Activated T-cell treated with anti-CD3 and anti-CD28 coated beads, Interleukin-2, amount 50 U/mL, for 4 hours (primary cell): ENCODE measurements around the gene DSCAML1. TPM values are rescaled to one million over a fixed set of nuclear protein-coding genes. Genes with fewer than 3 reads are reported as not detected.

Experiments used
- ATAC-seq, 2 donors: fragments of 200-7000 bp; cut with Tn5 transposase; one replicate each; pipeline ENCODE4 v1.10.0; 2021
- DNase-seq: peaks from one replicate; pipeline ENCODE4 v3.0.0-alpha.2; 2020
- H3K27me3 Mint-ChIP-seq: one replicate; pipeline ENCODE4 v1.8.0; 2021; ENCODE audit warnings: low read depth, mixed read lengths
- H3K36me3 Mint-ChIP-seq: one replicate; pipeline ENCODE4 v1.8.0; 2022; ENCODE audit warnings: mixed read lengths; ENCODE audit not compliant: insufficient read depth
- H3K4me1 Mint-ChIP-seq: one replicate; pipeline ENCODE4 v1.8.0; 2021; ENCODE audit warnings: low read depth, mixed read lengths
- H3K4me3 Mint-ChIP-seq: one replicate; pipeline ENCODE4 v1.8.0; 2021; ENCODE audit warnings: mild to moderate bottlenecking, moderate library complexity, mixed read lengths
- H3K9me3 Mint-ChIP-seq: one replicate; pipeline ENCODE4 v1.8.0; 2021; ENCODE audit warnings: mixed read lengths
- total RNA-seq, 3 donors: library from RNA; stranded (reverse); gene quantifications; one replicate each; pipeline ENCODE4 v1.2.1, GENCODE V29; 2021

Gene DSCAML1
- total RNA-seq, 3 donors from 2014 or later, result not detected

GRCh38 chr11:117600234-117600783, 196.7 kb downstream of the DSCAML1 start:
- H3K4me3 Mint-ChIP-seq, result no peak overlapping the region
- no peak for DNase-seq
- H3K27me3 Mint-ChIP-seq, result peaks cover 30% of the 10 kb centered on the region

DNA sequence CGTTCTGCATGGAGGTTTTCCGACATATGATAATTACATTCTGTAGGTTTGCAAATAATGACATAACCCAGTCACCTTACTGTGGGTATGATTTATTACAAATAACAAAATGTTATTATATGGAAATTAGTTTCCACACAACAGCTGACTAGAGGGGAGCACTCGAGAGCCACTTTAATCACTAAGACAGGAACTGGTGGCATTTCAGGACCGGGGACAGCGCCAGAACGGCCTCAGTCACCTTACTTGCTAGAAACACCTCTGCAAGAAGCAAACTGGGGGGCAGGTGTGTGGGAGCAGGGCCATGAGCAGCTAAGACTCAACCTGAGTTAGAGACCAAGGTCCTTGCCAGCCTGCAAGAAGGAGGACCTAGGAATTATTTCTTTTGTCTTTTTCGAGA, 199.9 kb downstream of the DSCAML1 start:
- no peaks in the 10 kb centered on the region for H3K9me3 Mint-ChIP-seq
- H3K4me1 Mint-ChIP-seq, result no peaks in the 10 kb centered on the region
- H3K36me3 Mint-ChIP-seq, result no peaks in the 10 kb centered on the region
- H3K4me3 Mint-ChIP-seq, result no peak overlapping the region
- ATAC-seq (no peak), DNase-seq (no peak)
- peaks cover 34% of the 10 kb centered on the region for H3K27me3 Mint-ChIP-seq

More at GRCh38 chr11:117600234-117600783, 196.7 kb downstream of the DSCAML1 start:
- no peak for ATAC-seq
- Mint-ChIP-seq H3K9me3 (no peaks in the 10 kb centered on the region), H3K4me1 (no peaks in the 10 kb centered on the region), H3K36me3 (no peaks in the 10 kb centered on the region)

DNA sequence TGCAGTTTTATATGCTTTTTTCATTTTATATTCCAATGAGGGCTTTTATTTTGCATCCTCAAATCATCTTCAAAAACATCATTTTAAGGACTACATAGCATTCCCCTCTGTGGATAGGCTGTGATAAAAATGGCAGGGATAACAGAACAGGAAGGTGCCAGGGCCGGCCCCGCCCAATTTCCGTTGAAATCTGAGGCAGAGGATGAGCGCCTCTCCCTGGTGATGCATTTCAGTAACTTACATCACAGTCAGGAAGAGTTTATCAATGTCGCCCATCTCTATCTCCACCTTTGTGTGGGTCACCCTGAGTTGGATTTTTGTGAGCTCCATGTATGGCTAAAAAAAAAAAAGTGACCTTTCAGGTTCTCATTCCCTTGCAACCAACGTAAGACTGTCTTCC, 201.6 kb downstream of the DSCAML1 start:
- no peak for ATAC-seq
- no peak overlapping the region for H3K4me3 Mint-ChIP-seq
- no peak for DNase-seq
- peaks cover 28% of the 10 kb centered on the region for H3K27me3 Mint-ChIP-seq
- H3K36me3 Mint-ChIP-seq, result no peaks in the 10 kb centered on the region
- H3K4me1 Mint-ChIP-seq, result no peaks in the 10 kb centered on the region
- H3K9me3 Mint-ChIP-seq, result no peaks in the 10 kb centered on the region

- ATAC-seq, result no peak
- Mint-ChIP-seq H3K36me3 (no peaks in the 10 kb centered on the region), H3K9me3 (no peaks in the 10 kb centered on the region)
These were observed 202.3 kb downstream of the DSCAML1 start for GRCh38 chr11:117594721-117595120.

DNA sequence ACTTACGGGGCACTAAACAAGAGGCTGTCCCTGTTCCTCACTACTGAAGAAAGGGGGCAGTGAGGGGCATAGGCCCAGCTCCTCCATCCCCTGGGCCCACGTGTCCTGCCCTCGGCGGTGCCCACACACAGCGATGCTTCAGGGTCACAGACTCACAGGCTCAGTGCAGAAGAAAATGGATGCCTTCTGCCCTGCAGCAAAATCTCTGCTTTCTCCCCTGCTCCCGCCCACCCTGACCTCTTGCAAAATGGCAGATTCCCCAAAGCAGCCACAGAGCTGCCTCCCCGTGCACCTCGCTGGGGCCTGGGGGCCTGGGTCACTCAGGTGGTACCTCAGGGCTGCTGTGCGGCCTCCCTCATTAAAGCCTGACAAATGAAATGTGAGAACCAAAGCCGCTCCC, 204.0 kb downstream of the DSCAML1 start:
- Mint-ChIP-seq H3K9me3 (no peaks in the 10 kb centered on the region), H3K4me1 (no peaks in the 10 kb centered on the region), H3K36me3 (no peaks in the 10 kb centered on the region), H3K27me3 (peaks cover 18% of the 10 kb centered on the region), H3K4me3 (no peak overlapping the region)
- DNase-seq, result no peak
- no peak for ATAC-seq

More at GRCh38 chr11:117594721-117595120, 202.3 kb downstream of the DSCAML1 start:
- Mint-ChIP-seq H3K27me3 (peaks cover 22% of the 10 kb centered on the region), H3K4me1 (no peaks in the 10 kb centered on the region), H3K4me3 (no peak overlapping the region)
- DNase-seq, result no peak

DNA sequence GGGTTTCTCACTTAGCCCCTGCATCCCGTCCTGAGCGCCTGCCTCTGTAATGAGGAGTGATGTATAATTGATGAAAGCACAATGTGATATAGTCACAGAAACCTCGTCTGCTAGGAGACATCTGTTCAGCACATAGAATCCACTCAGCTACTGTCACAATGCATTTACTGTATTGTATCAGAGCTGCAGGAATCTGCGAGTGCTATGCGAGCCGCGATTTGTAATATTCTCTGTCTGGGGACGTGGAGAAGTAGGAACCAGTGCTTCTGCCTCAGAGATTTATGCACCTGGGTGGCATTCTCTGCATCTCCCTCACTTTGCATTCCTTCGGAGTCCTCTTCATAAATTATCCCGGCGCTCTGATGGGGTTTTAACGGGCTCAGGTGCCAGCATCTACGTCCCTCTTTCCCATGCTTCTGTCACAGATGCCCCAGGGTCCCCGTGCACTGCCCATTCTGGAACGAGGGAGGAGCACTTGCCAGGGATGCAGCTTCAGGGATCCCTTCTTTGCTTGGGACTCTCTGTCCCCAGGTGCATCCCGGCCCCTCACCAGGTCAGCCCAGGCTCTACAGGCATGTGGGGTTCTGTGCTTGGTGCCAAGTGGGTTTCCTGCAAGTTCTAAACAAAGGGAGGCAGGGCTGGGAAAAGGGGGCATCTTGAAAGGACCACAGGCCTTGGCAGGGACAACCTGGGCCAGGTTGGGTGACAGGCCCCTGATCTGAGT, 205.5 kb downstream of the DSCAML1 start:
- Mint-ChIP-seq H3K36me3 (no peaks in the 10 kb centered on the region), H3K9me3 (no peaks in the 10 kb centered on the region), H3K4me1 (no peaks in the 10 kb centered on the region), H3K4me3 (no peak overlapping the region), H3K27me3 (peaks cover 15% of the 10 kb centered on the region)
- no peak for ATAC-seq
- no peak for DNase-seq

DNA sequence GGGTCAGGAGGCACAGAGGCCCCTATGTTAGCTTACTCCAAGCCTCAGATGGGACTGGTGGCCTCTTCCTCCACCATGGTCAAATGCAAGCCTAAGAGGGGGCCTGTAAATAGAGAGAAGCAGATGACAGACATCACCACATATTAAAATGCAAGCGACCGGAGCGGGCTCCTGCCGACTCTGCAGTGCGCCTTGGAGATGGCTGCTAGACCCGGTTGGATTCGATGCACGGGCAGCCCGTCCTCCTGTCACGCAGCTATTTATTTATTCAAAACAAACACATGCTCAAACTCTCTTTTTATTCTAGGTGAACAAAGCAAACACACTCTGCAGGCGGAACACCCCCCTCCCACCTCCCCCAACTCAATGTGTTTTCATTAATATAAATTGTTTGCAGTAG, 208.0 kb downstream of the DSCAML1 start:
- H3K4me1 Mint-ChIP-seq, result no peaks in the 10 kb centered on the region
- H3K27me3 Mint-ChIP-seq, result peaks cover 10% of the 10 kb centered on the region
- DNase-seq, result no peak
- no peak overlapping the region for H3K4me3 Mint-ChIP-seq
- ATAC-seq, result no peak
- no peaks in the 10 kb centered on the region for H3K36me3 Mint-ChIP-seq
- H3K9me3 Mint-ChIP-seq, result no peaks in the 10 kb centered on the region

GRCh38 chr11:117588166-117588810, 208.7 kb downstream of the DSCAML1 start:
- Mint-ChIP-seq H3K4me1 (no peaks in the 10 kb centered on the region), H3K27me3 (peaks cover 13% of the 10 kb centered on the region), H3K36me3 (no peaks in the 10 kb centered on the region), H3K9me3 (no peaks in the 10 kb centered on the region), H3K4me3 (no peak overlapping the region)
- ATAC-seq, result no peak
- DNase-seq, result no peak

DNA sequence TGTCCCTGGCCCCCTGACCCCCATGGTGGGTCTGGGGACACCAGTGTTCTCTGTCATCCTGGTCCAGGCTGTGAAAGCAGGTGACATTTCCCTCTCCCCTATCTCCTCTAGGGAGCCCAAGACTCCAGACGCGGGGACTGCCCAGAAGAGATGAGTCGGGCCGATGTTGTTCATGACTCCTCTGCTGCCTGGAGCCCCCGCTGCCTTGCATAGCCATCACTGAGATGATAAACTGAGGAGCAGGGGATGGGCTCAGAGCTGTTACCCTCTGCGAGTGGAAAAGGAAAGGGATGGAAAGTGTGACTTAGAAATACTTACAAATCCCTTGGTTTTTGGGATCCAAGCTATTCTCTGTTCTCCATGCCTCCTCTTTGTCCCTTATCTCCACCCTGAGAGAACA, 209.6 kb downstream of the DSCAML1 start:
- H3K9me3 Mint-ChIP-seq, result no peaks in the 10 kb centered on the region
- H3K4me1 Mint-ChIP-seq, result no peaks in the 10 kb centered on the region
- DNase-seq (no peak), ATAC-seq (no peak)
- peaks cover 14% of the 10 kb centered on the region for H3K27me3 Mint-ChIP-seq
- no peaks in the 10 kb centered on the region for H3K36me3 Mint-ChIP-seq
- no peak overlapping the region for H3K4me3 Mint-ChIP-seq

- no peak for ATAC-seq
- H3K4me3 Mint-ChIP-seq, result no peak overlapping the region
- H3K27me3 Mint-ChIP-seq, result peaks cover 16% of the 10 kb centered on the region
- no peaks in the 10 kb centered on the region for H3K36me3 Mint-ChIP-seq
- H3K9me3 Mint-ChIP-seq, result no peaks in the 10 kb centered on the region
- no peaks in the 10 kb centered on the region for H3K4me1 Mint-ChIP-seq
- DNase-seq, result no peak
These were observed 210.6 kb downstream of the DSCAML1 start for GRCh38 chr11:117586392-117586791.

- ATAC-seq, result no peak
- H3K27me3 Mint-ChIP-seq, result peaks cover 19% of the 10 kb centered on the region
- H3K9me3 Mint-ChIP-seq, result no peaks in the 10 kb centered on the region
- DNase-seq, result no peak
- H3K36me3 Mint-ChIP-seq, result no peaks in the 10 kb centered on the region
- H3K4me3 Mint-ChIP-seq, result no peak overlapping the region
- H3K4me1 Mint-ChIP-seq, result no peaks in the 10 kb centered on the region
These were observed 211.4 kb downstream of the DSCAML1 start for GRCh38 chr11:117585631-117586030.

DNA sequence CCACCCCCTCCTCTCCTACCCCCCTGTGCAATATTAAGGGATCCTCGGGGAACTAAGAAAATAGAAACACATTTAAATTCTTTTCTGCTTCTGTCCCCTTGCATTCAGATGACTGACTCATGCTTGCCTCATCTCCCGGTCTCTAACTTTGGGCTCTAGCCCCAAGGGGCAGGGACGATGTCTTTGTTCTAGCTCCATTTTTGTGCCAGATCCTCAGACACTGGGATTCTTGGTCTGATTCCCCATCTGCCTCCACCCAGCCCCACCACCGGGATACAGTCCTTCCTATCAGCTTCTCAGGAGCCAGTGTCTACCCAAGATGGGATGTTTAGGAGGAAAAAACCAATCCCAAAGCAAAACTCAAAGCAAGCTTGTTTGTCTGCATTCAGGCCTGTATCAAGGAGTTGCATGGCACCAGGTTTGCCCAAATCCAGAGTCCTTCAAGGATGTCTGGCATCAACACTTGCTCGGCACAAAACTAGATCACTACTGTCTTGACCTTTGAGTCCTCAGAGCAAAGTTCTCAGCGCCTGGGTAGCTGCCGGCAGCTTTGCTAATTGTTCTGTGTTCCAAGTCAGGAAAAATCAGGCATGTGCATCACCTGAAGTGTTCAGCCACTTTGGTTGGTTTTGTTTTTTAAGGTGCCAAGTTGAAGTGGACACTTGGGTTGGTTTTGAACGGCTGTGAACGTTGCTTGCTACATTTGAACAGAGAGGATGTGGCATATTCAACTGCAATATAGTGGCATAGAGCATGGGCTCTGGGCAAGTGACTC, 212.8 kb downstream of the DSCAML1 start:
- H3K4me1 Mint-ChIP-seq, result no peaks in the 10 kb centered on the region
- no peak overlapping the region for H3K4me3 Mint-ChIP-seq
- ATAC-seq (no peak), DNase-seq (no peak)
- peaks cover 19% of the 10 kb centered on the region for H3K27me3 Mint-ChIP-seq
- no peaks in the 10 kb centered on the region for H3K9me3 Mint-ChIP-seq
- H3K36me3 Mint-ChIP-seq, result no peaks in the 10 kb centered on the region

GRCh38 chr11:117583063-117583801, 213.8 kb downstream of the DSCAML1 start:
- ATAC-seq (no peak), DNase-seq (no peak)
- Mint-ChIP-seq H3K4me3 (no peak overlapping the region), H3K27me3 (peaks cover 18% of the 10 kb centered on the region), H3K4me1 (no peaks in the 10 kb centered on the region), H3K36me3 (no peaks in the 10 kb centered on the region), H3K9me3 (no peaks in the 10 kb centered on the region)

DNA sequence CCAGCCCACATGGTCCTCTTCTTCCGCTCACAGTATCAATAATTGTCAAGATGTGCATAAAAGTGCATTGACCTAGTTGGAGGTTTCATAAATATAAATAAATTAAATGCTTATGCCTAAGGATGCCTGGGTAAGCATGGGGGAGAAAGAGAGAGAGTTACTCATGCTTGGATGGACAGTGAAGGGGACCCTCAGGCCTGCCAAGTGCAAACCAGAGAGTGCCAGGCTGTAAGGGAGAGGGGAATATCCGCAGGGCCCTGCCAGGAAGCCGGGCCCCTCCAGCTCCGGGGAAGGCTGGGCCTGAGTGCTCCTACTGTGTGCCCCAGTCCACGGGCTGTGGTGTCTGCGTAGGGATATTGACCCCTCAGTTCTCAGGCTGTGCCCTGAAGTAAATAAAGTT, 214.6 kb downstream of the DSCAML1 start:
- no peak overlapping the region for H3K4me3 Mint-ChIP-seq
- no peak for DNase-seq
- ATAC-seq, result no peak

More for the DNA sequence above, 214.6 kb downstream of the DSCAML1 start:
- Mint-ChIP-seq H3K4me1 (no peaks in the 10 kb centered on the region), H3K9me3 (no peaks in the 10 kb centered on the region), H3K27me3 (peaks cover 16% of the 10 kb centered on the region), H3K36me3 (no peaks in the 10 kb centered on the region)
